ENCODE measurements around the gene YPEL2.

Gene YPEL2

DNA sequence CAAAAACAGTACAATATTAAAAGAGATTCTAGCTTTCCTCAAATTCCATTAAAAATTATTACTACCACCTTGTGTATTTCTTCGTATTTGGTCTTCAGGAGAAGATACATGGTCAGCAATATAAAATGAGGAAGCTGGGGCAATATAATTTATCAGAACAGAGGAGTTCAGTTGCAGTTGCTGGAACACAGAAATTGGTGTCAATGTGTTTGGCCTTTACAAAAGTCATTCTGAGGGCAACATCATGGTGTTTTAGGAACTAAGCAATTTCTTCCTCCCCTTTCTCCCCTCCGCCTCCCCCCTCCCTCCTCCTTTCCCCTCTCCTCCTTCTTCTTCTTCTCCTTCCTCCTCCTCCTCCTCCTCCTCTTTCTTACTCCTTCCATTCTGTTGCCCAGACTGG, 102.1 kb downstream of the YPEL2 start:
- no peak for DNase-seq (ENCODE audit: low read depth)

DNA sequence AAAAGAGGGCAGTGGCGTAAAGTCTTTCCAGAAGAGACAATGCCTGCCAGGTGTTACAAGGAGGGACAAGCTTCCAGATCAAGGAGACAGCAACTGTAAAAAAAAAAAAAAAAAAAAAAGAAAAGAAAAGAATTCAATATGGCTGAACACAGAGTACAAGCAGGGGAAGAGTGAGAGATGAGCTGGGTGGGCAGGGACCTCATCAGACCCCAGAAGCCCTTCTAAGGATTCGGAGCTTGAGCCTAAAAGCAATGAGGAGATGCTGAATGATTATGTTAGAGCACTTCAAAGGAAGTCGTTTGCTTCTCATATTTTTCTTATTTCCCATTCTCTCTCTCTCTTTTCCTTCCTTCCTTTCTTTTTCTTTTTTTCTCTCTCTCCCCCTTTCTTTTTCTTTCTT, 103.0 kb downstream of the YPEL2 start:
- DNase-seq (ENCODE audit: low read depth): no peak

DNA sequence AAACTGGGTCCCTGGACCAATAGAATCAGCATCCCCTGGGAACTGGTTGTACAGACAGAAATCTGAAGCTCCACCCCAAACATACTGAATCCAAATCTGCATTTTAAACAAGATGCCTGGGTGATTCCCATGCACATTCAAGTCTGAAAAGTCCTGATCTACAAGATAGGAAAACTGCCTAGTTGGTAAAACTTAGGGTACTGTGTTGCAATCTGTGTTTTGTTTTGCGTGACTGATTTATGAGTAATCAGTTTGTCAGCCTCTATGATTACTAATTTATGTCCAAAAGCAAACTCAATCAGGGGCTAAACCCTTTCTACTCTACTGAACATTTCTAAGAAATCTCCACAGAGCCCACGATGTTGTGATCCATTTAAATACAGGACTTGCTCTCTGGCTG, 103.8 kb downstream of the YPEL2 start:
- no peak for DNase-seq (ENCODE audit: low read depth)

DNA sequence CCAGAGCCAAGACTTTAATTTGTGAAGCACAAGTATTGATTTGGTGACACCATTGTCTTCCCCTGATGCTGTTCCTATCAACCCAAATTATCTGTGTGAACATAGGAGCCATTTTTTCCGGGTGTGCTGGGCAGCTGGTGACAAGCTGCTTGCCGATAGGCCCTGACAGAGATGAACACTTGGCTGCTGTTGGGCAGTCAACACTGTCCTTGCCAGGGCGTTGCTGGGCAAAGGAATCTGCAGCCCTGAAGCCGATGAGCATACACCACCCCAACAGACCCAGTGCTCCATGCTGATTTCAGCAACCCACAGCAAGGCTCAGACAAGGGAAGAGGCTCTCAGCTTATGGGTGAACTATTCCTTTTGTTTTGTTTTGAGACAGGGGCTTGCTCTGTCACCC, 105.4 kb downstream of the YPEL2 start:
- no peak for DNase-seq (ENCODE audit: low read depth)

DNA sequence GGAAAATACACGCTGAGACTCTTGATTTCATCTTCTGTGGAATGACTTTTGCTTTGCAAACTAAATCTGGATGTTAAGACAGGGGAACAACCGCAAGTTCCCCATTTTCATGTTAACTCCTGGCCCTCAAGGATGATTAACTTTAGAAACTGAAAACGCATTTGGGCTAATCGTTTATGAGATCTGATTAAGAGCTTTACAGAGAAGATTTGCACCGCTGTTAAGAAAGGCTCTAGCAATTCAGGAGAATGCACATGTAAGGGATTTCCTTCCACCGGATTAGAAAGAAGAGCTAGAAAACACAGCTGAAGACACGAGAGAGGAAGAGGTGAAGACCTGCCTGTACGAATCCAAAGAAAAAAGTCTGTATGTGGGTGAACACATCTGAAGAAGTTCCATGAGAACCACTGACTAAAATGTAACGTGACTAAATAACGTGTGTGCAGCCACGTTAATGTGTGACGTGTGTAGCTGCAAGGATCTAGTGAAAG, 106.4 kb downstream of the YPEL2 start:
- no peak for DNase-seq (ENCODE audit: low read depth)

DNA sequence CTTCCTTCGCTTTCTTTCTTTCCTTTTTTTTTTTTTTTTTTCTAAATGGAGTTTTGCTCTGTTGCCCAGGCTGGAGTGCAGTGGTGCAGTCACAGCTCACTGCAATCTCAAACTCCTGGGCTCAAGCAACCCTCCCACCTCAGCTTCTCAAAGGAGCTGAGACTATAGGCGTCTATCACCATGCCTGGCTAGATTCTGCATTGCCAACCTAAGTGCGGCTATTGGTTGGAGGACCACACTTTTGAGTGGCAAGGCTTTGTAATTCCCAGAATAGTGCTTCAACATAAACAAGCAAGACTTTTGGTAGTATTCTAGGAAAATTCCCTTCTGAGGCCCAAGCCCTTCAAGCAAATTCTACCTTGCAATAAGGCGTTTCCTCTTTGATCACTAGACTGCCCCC, 107.8 kb downstream of the YPEL2 start:
- DNase-seq (ENCODE audit: low read depth): no peak

DNA sequence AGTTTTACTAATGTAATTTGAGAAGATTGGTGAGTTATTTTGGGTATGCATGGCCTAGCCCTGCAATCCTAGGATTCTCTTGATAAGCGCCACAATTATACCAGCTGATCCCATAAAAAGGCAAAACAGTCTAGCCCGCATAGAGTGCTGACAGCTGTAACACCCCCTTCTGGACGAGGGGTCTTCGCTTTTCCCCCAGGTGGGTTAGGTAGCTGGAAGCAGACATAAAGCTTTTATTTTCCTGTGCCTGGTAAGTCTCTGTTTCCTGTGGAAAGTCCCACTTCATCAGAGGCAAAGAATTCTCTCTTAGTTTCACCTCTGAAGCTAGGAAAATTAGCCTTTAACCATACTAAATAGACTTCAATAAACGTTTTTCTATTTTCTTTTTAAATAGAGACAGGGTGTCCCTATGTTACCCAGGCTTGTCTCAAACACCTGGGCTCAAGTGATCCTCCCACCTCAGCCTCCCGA, 108.3 kb downstream of the YPEL2 start:
- DNase-seq (ENCODE audit: low read depth): no peak

DNA sequence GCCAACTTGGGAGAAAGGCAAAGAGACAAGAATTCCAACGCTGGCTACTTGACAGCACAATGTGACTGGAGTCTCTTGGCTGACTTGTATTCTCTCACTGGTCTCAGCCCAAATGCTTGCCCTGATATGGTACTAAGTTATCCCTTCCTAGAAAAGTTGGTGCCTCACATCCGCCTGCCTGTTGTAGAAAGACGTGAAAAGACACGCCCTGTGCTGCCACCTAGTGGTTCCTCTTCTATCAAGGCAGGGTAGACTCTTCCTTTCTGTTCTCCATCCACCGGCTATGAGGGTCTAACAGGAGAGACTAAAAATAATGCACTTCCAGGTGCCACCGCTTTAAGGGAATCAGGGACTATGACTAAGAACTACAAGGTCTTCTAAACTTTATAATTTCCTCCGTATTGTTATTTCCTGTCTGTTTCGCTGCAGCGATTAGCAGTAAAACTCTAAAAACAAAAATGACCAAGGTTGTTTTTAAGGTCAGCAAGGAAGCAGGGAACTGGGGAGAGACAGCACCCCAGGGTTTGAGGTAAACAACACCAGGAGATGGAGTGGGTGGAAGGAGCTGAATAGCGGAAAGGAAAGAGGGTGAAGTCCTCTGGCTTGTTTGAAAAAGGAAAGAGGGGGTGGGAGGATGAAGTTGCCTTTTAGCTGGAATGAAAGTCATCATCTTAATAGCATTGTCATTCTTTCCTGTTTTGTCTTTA, 109.5 kb downstream of the YPEL2 start:
- peak; percentile 83 for DNase-seq (ENCODE audit: low read depth)

DNA sequence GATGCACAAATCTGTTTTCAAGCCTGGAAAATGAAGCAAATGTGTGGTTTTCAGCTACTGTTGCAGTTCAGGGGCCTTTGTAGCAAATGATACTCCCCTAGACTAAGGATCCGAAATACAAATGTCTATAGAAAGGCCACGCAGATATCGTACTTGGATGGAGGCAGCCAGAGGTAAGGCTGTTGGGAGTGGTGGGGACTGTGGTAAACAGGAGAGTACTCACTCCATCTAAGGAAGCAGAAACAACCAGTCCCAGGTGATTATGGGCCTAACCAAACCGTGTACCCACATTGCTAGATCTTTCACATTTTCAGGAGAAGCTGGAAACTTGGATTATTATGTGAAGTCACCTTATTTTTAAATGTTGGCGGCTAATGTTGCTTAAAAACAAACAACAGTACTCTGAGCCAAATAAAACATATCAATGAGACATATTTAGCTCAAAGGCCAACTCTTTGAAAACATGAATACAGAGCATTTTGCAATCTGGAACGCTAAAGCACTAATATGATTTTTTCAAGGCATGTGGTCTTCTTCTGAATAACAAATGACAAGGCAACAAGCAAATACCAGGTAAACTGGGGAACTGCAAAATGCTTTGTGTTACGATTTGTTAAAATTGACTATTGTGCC, 110.1 kb downstream of the YPEL2 start:
- DNase-seq (ENCODE audit: low read depth): no peak

DNA sequence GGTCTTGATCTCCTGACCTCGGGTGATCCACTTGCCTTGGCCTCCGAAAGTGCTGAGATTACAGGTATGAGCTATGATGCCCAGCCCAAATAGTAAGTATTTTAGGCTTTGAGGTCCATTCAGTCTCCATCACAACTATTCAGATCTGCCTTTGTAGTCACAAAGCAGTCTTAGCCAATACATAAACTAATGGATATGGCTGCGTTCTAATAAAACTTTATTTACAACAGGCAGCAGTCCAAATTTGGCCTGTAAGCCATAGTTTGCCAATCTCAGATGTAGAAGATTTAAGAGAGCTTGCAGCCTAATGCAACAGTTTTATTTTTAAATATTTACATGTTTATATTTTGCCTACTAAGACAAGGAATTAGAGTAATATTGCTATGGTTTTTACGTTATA, 111.7 kb downstream of the YPEL2 start:
- no peak for DNase-seq (ENCODE audit: low read depth)
